BLaER1 treated with 17β-estradiol and CSF1 and Interleukin-3, amounts not matched to agents 10 nM and 100 nM (cell line): ENCODE data around the gene HSPA1A.
"Not testable (repeated sequence)": the region's sequence is repeated elsewhere in the genome, so short reads cannot be mapped to it uniquely, and the experiment has no call there.

Experiments used
- H3K27ac ChIP-seq, 11 experiments: shearing (Covaris generic); formaldehyde crosslinking; 2 replicates each; pipeline ENCODE4 v1.8.1; 2022
- H3K27me3 ChIP-seq, 11 experiments: shearing (Covaris generic); formaldehyde crosslinking; 2 replicates each; pipeline ENCODE4 v1.8.1; 2022
- H3K36me3 ChIP-seq, 11 experiments: shearing (Covaris generic); formaldehyde crosslinking; 2 replicates each; pipeline ENCODE4 v1.8.1; 2022
- H3K4me1 ChIP-seq, 10 experiments: shearing (Covaris generic); formaldehyde crosslinking; 2 replicates each; pipeline ENCODE4 v1.8.1; 2022
- H3K4me2 ChIP-seq, 11 experiments: shearing (Covaris generic); formaldehyde crosslinking; 2 replicates each; pipeline ENCODE4 v1.8.1; 2022
- H3K4me3 ChIP-seq, 10 experiments: shearing (Covaris generic); formaldehyde crosslinking; 2 replicates each; pipeline ENCODE4 v1.8.1; 2022
- H3K9ac ChIP-seq, 11 experiments: shearing (Covaris generic); formaldehyde crosslinking; 2 replicates each; pipeline ENCODE4 v1.8.1; 2022
- H3K9me3 ChIP-seq, 11 experiments: shearing (Covaris generic); formaldehyde crosslinking; replicated peaks in 1 of 11; 2 replicates each; pipeline ENCODE4 v1.8.1; 2022
- H4K20me1 ChIP-seq, 11 experiments: shearing (Covaris generic); formaldehyde crosslinking; 2 replicates each; pipeline ENCODE4 v1.8.1; 2022
- Cebpa-rat ChIP-seq, 11 experiments: shearing (Covaris generic); IDR thresholded peaks; 2 replicates each; pipeline ENCODE4 v1.8.1; 2022

The HSPA1A gene

GRCh38 chr6:31842053-31842452, 26.7 kb downstream of the HSPA1A start:
- Histone ChIP-seq H4K20me1 (peaks cover 46 to 79% (median 61%) of the 10 kb centered on the region in 11 experiments), H3K4me3 (no peak overlapping the region), H3K4me1 (peaks cover 28 to 39% (median 33%) of the 10 kb centered on the region in 10 experiments), H3K36me3 (peaks cover 43 to 59% (median 50%) of the 10 kb centered on the region in 11 experiments), H3K27me3 (no peaks in the 10 kb centered on the region), H3K9me3 (no peaks in the 10 kb centered on the region; a peak in 1 of 22 replicates), H3K4me2 (no peak overlapping the region), H3K27ac (0 out of 22 replicates have a peak overlapping the region, but pooled peaks of 1 of the 11 experiments have one; percentile 7), H3K9ac (no peak overlapping the region; a peak in 1 of 22 replicates)
- no peak for TF ChIP-seq Cebpa-rat (IDR thresholded peaks at IDR 0.05)

GRCh38 chr6:31844507-31844906, 29.2 kb downstream of the HSPA1A start:
- no peak overlapping the region for H3K9ac ChIP-seq
- TF ChIP-seq Cebpa-rat (IDR thresholded peaks at IDR 0.05) = no peak
- no peak overlapping the region for H3K27ac ChIP-seq
- H3K4me1 ChIP-seq = peaks cover 3 to 15% (median 9%) of the 10 kb centered on the region in 10 experiments; a peak in 14 of 20 replicates
- no peaks in the 10 kb centered on the region for H3K27me3 ChIP-seq
- H3K9me3 ChIP-seq = no peaks in the 10 kb centered on the region; a peak in 1 of 22 replicates
- peaks cover 19 to 34% (median 25%) of the 10 kb centered on the region in 11 experiments for H3K36me3 ChIP-seq
- peak overlapping the region in 3 of 11 experiments; percentile 22 to 41 (median 36); a peak in 5 of 22 replicates for H3K4me2 ChIP-seq
- H4K20me1 ChIP-seq = peaks cover 21 to 54% (median 36%) of the 10 kb centered on the region in 11 experiments
- H3K4me3 ChIP-seq = no peak overlapping the region

- Histone ChIP-seq H3K9ac (no peak overlapping the region), H3K27me3 (no peaks in the 10 kb centered on the region), H3K4me2 (no peak overlapping the region), H3K27ac (no peak overlapping the region), H3K4me1 (peaks cover 0 to 9% (median 2%) of the 10 kb centered on the region in 10 experiments; a peak in 6 of 20 replicates), H3K4me3 (no peak overlapping the region), H4K20me1 (peaks cover 0 to 25% (median 8%) of the 10 kb centered on the region in 11 experiments; a peak in 12 of 22 replicates), H3K36me3 (peaks cover 0 to 6% (median 0%) of the 10 kb centered on the region in 11 experiments; a peak in 2 of 22 replicates), H3K9me3 (peaks cover 0 to 8% (median 0%) of the 10 kb centered on the region in 11 experiments; a peak in 9 of 22 replicates)
- TF ChIP-seq Cebpa-rat (IDR thresholded peaks at IDR 0.05) = no peak
Observed at GRCh38 chr6:31847276-31847978, 32.1 kb downstream of the HSPA1A start.

GRCh38 chr6:31850765-31851484, 35.6 kb downstream of the HSPA1A start:
- H3K4me2 ChIP-seq = no peak overlapping the region
- H3K4me3 ChIP-seq = no peak overlapping the region
- no peak overlapping the region for H3K27ac ChIP-seq
- no peaks in the 10 kb centered on the region for H3K27me3 ChIP-seq
- H3K36me3 ChIP-seq = peaks cover 0 to 13% (median 4%) of the 10 kb centered on the region in 11 experiments; a peak in 8 of 22 replicates
- TF ChIP-seq Cebpa-rat (IDR thresholded peaks at IDR 0.05) = no peak
- H3K9ac ChIP-seq = no peak overlapping the region
- H4K20me1 ChIP-seq = no peaks in the 10 kb centered on the region; a peak in 1 of 22 replicates
- no peaks in the 10 kb centered on the region for H3K4me1 ChIP-seq
- peaks cover 6 to 24% (median 16%) of the 10 kb centered on the region in 11 experiments; a peak in 20 of 22 replicates for H3K9me3 ChIP-seq

- Histone ChIP-seq H4K20me1 (no peaks in the 10 kb centered on the region; a peak in 1 of 22 replicates), H3K9me3 (peaks cover 6 to 24% (median 16%) of the 10 kb centered on the region in 11 experiments; a peak in 20 of 22 replicates), H3K27ac (no peak overlapping the region), H3K9ac (no peak overlapping the region), H3K27me3 (no peaks in the 10 kb centered on the region), H3K4me3 (no peak overlapping the region), H3K36me3 (peaks cover 0 to 18% (median 4%) of the 10 kb centered on the region in 11 experiments; a peak in 8 of 22 replicates), H3K4me2 (no peak overlapping the region), H3K4me1 (no peaks in the 10 kb centered on the region)
- TF ChIP-seq Cebpa-rat (IDR thresholded peaks at IDR 0.05) = no peak
Observed at GRCh38 chr6:31851485-31851832, 36.1 kb downstream of the HSPA1A start.

GRCh38 chr6:31851980-31852718, 36.8 kb downstream of the HSPA1A start:
- H3K4me3 ChIP-seq, H3K27ac ChIP-seq, H3K4me1 ChIP-seq, H3K9ac ChIP-seq, H3K27me3 ChIP-seq, H4K20me1 ChIP-seq, H3K4me2 ChIP-seq: not testable (repeated sequence)
- Histone ChIP-seq H3K9me3 (peaks cover 6 to 24% (median 16%) of the 10 kb centered on the region in 11 experiments; a peak in 20 of 22 replicates), H3K36me3 (peaks cover 0 to 25% (median 5%) of the 10 kb centered on the region in 11 experiments; a peak in 12 of 22 replicates)

GRCh38 chr6:31857774-31858173, 42.4 kb downstream of the HSPA1A start:
- H3K4me1 ChIP-seq = peaks cover 11 to 30% (median 13%) of the 10 kb centered on the region in 10 experiments
- not testable (repeated sequence) for H3K27me3 ChIP-seq, H3K4me3 ChIP-seq, H3K9ac ChIP-seq, H3K27ac ChIP-seq, H3K4me2 ChIP-seq
- H3K9me3 ChIP-seq = peaks cover 3 to 14% (median 8%) of the 10 kb centered on the region in 11 experiments; a peak in 20 of 22 replicates
- peaks cover 0 to 20% (median 5%) of the 10 kb centered on the region in 11 experiments; a peak in 5 of 22 replicates for H4K20me1 ChIP-seq
- H3K36me3 ChIP-seq = peaks cover 27 to 65% (median 41%) of the 10 kb centered on the region in 11 experiments; a peak in 20 of 22 replicates

GRCh38 chr6:31858707-31859106, 43.4 kb downstream of the HSPA1A start:
- no peak overlapping the region for H3K4me2 ChIP-seq
- 0 out of 22 replicates have a peak, but pooled peaks of 1 of the 11 experiments have one; percentile 33 for TF ChIP-seq Cebpa-rat (IDR thresholded peaks at IDR 0.05)
- H3K36me3 ChIP-seq = peaks cover 27 to 62% (median 41%) of the 10 kb centered on the region in 11 experiments; a peak in 20 of 22 replicates
- peaks cover 0 to 20% (median 5%) of the 10 kb centered on the region in 11 experiments; a peak in 5 of 22 replicates for H4K20me1 ChIP-seq
- peaks cover 16 to 30% (median 17%) of the 10 kb centered on the region in 10 experiments for H3K4me1 ChIP-seq
- H3K27me3 ChIP-seq = no peaks in the 10 kb centered on the region
- no peak overlapping the region for H3K4me3 ChIP-seq
- no peak overlapping the region for H3K27ac ChIP-seq
- H3K9ac ChIP-seq = peak overlapping the region in 1 of 11 experiments; percentile 32; a peak in 1 of 22 replicates
- H3K9me3 ChIP-seq = peaks cover 0 to 11% (median 6%) of the 10 kb centered on the region in 11 experiments; a peak in 14 of 22 replicates
